Activated naive CD8-positive, alpha-beta T cell treated with anti-CD3 and anti-CD28 coated beads, Interleukin-2, amount 50 U/mL, for 24 hours (primary cell): ENCODE results near the gene RPL28.
A peak's percentile ranks its signal among the peaks of the same experiment; 100 is the strongest.

Experiments used
- ATAC-seq: fragments of 150-1000 bp; cut with Tn5 transposase; one replicate; pipeline ENCODE4 v1.10.0; 2021
- DNase-seq: peaks from one replicate; pipeline ENCODE4 v3.0.0; 2021
- H3K27ac Mint-ChIP-seq: one replicate; pipeline ENCODE4 v1.8.0; 2021; ENCODE audit warnings: mild to moderate bottlenecking, mixed read lengths
- H3K27me3 Mint-ChIP-seq: one replicate; pipeline ENCODE4 v1.8.0; 2021; ENCODE audit warnings: mixed read lengths
- H3K36me3 Mint-ChIP-seq: one replicate; pipeline ENCODE4 v1.8.0; 2021; ENCODE audit warnings: low read depth, mixed read lengths
- H3K4me1 Mint-ChIP-seq: one replicate; pipeline ENCODE4 v1.8.0; 2021; ENCODE audit warnings: mixed read lengths
- H3K4me3 Mint-ChIP-seq: one replicate; pipeline ENCODE4 v1.8.0; 2021; ENCODE audit warnings: mild to moderate bottlenecking, moderate library complexity, mixed read lengths
- H3K9me3 Mint-ChIP-seq: one replicate; pipeline ENCODE4 v1.8.0; 2021; ENCODE audit warnings: mixed read lengths

RPL28 gene

GRCh38 chr19:55376241-55376933 is 9.3 kb upstream of the RPL28 start, which contains the start of gene TMEM190:
Gene TMEM190 (plus strand): TSS chr19:55376826. CDS start chr19:55376854, 28 bp downstream.
- Mint-ChIP-seq H3K9me3 (no peaks in the 10 kb centered on the region), H3K36me3 (peaks cover 3% of the 10 kb centered on the region), H3K27me3 (peaks cover 24% of the 10 kb centered on the region), H3K4me3 (no peak within 1 kb of the TSS), H3K4me1 (peaks cover 10% of the 10 kb centered on the region), H3K27ac (no peak within 1 kb of the TSS)
- ATAC-seq (no peak), DNase-seq (no peak)

DNA sequence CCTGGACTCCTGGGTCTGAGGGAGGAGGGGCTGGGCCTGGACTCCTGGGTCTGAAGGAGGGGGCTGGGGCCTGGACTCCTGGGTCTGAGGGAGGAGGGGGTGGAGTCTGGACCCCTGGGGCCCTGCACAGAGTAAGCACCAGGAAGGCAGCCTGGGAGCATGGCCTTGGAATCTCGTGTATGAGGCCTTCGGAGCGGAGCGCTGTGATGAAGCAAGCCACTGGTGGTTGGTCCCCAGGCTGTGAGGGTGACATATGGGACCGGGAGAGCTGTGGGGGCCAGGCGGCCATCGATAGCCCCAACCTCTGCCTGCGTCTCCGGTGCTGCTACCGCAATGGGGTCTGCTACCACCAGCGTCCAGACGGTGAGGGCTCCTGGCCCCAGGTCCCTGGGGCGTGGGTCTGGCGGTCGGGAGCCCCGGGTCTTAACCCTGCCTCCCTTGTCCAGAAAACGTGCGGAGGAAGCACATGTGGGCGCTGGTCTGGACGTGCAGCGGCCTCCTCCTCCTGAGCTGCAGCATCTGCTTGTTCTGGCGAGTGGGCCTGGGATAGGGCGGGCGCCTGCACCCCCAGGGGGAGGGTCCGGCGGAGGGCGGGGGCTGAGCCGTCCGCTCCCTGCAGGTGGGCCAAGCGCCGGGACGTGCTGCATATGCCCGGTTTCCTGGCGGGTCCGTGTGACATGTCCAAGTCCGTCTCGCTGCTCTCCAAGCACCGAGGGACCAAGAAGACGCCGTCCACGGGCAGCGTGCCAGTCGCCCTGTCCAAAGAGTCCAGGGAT is 8.2 kb upstream of the RPL28 start:
- H3K36me3 Mint-ChIP-seq, result peaks cover 4% of the 10 kb centered on the region
- no peak for DNase-seq

DNA sequence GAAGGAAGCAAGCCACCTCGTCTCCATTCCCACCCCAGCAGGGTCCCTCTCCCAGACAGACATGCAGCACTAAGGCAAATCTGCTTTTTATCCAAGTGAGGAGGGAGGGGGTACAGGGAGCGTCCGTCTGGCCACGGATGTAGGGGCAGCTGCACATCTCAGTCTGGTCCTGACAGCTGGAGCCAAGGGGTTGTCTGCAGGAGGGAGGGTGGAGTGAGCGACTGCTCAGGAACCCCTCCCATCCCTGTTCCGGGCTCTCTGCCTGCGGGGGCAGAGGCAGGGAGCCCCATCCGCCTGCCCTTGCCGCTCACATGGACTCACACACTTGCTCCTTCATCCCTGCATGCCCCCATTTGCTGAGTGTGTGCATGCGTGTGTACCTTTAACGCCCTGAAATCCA is 6.6 kb upstream of the RPL28 start:
- Mint-ChIP-seq H3K4me3 (no peak overlapping the region), H3K27me3 (peaks cover 5% of the 10 kb centered on the region), H3K36me3 (peaks cover 4% of the 10 kb centered on the region), H3K9me3 (no peaks in the 10 kb centered on the region), H3K27ac (no peak overlapping the region), H3K4me1 (peaks cover 17% of the 10 kb centered on the region)
- ATAC-seq (no peak), DNase-seq (no peak)

More for the DNA sequence above, 8.2 kb upstream of the RPL28 start:
- Mint-ChIP-seq H3K27me3 (peaks cover 12% of the 10 kb centered on the region), H3K4me3 (no peak overlapping the region), H3K27ac (no peak overlapping the region), H3K9me3 (no peaks in the 10 kb centered on the region), H3K4me1 (peaks cover 14% of the 10 kb centered on the region)
- no peak for ATAC-seq

DNA sequence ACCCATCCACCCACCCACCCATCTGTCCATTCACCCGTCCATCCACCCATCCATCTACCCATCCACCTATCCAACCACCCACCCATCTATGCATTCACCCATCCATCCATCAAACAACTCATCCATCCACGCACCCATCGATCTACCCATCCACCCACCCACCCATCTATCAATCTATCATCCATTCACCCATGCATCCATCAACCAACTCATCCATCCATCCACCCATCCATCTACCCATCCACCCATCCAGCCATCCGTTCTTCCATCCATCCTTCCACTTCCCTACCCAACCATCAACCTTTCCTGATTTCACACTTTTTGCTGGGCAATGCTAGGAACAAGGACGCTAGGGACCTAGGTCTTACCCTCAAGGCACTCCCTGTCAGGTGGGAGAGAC is 3.7 kb upstream of the RPL28 start:
- ATAC-seq, result no peak
- peak overlapping the region; percentile 85 for H3K4me3 Mint-ChIP-seq
- H3K27ac Mint-ChIP-seq, result no peak overlapping the region

DNA sequence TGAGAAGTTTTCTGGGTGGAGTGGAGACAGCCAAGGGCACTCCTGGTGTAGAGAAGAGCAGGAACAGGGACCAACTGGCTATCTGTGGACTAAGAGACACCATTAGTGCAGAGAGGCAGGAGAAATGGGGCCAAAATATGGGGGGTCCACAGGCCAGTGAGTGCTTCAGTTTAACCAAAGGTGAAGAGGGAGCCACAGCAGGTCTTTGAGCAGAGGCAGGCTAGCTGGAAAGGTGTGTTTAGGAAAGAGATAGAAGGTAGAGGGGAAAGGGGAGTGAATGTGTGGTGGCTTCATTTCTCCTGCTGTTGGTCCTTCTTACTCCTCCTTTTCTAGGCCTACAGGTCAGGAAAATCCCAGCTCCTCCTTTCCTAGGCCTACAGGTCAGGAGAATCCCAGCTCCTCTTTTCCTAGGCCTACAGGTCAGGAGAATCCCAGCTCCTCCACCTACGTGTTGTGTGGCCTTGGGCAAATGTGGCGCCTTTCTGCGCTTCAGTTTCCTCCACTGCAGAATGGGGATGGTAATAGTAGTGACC is 3.1 kb upstream of the RPL28 start:
- H3K9me3 Mint-ChIP-seq, result no peaks in the 10 kb centered on the region
- H3K4me3 Mint-ChIP-seq, result peak overlapping the region; percentile 85
- peaks cover 36% of the 10 kb centered on the region for H3K4me1 Mint-ChIP-seq
- H3K27me3 Mint-ChIP-seq, result peaks cover 2% of the 10 kb centered on the region
- H3K36me3 Mint-ChIP-seq, result peaks cover 24% of the 10 kb centered on the region
- H3K27ac Mint-ChIP-seq, result peak overlapping the region; percentile 92
- ATAC-seq, result no peak
- DNase-seq, result no peak

More for the DNA sequence above, 3.7 kb upstream of the RPL28 start:
- Mint-ChIP-seq H3K36me3 (peaks cover 19% of the 10 kb centered on the region), H3K27me3 (peaks cover 2% of the 10 kb centered on the region), H3K4me1 (peaks cover 30% of the 10 kb centered on the region), H3K9me3 (no peaks in the 10 kb centered on the region)
- DNase-seq, result no peak

DNA sequence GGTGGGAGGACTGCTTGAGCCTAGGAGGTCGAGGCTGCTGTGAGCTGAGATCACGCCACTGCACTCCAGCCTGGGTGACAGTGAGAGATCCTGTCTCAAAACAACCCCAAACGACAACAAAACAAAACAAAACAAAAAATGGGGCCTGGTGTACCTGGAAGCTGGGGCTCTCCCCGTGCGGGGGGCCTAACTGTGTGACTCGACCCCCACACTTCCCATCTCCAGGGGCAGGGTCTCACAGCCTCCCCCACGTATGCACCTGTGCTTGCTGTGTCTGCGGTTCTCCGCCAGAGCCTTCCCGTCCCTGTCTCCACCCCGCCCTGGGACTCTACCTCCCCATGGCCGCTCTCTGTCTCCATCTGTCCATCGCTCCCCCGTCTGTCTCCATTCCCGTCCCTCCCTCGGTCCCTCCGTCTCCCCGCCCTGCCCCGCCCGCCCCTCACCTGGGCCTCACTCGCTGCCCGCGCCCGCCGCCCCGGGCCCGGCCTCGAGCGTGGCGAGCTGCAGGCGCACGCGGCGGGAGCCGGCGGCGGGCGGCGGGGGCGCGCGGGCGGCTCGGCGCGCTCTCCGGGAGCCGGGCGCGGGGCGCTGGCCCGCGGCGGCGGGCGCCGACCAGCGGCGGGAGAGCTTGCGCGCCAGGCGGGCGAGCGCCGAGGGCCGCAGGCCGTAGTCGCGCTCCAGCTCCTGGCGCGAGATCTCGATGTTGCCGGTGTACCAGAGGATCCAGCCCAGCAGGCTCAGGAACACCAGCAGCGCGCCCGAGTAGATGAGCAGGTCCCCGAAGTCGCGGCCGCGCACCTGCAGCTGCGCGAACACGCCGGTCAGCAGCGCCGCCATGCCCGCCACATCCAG is 2.2 kb upstream of the RPL28 start:
- peaks cover 43% of the 10 kb centered on the region for H3K4me1 Mint-ChIP-seq

GRCh38 chr19:55384131-55384919 is 1.4 kb upstream of the RPL28 start, which contains the start of gene TMEM238:
Gene TMEM238 (minus strand): TSS chr19:55384292. CDS start chr19:55384259, 33 bp downstream.
- DNase-seq, result peak; percentile 58
- H3K9me3 Mint-ChIP-seq, result no peaks in the 10 kb centered on the region

More for the DNA sequence above, 2.2 kb upstream of the RPL28 start:
- Mint-ChIP-seq H3K36me3 (peaks cover 34% of the 10 kb centered on the region), H3K27me3 (peaks cover 2% of the 10 kb centered on the region), H3K9me3 (no peaks in the 10 kb centered on the region), H3K4me3 (peak overlapping the region; percentile 85), H3K27ac (peak overlapping the region; percentile 92)
- DNase-seq (peak; percentile 63), ATAC-seq (peak; percentile 7)

GRCh38 chr19:55384920-55385723 is 610 bp upstream of the RPL28 start:
- ATAC-seq (peak; percentile 75), DNase-seq (peak; percentile 96)
- Mint-ChIP-seq H3K4me3 (peak overlapping the region; percentile 97), H3K27ac (peak overlapping the region; percentile 99), H3K9me3 (no peaks in the 10 kb centered on the region), H3K4me1 (peaks cover 58% of the 10 kb centered on the region), H3K27me3 (peaks cover 2% of the 10 kb centered on the region), H3K36me3 (peaks cover 46% of the 10 kb centered on the region)

More at GRCh38 chr19:55384131-55384919, 1.4 kb upstream of the RPL28 start, which contains the start of gene TMEM238:
- Mint-ChIP-seq H3K36me3 (peaks cover 39% of the 10 kb centered on the region), H3K27ac (peak within 1 kb of the TSS; percentile 99), H3K4me3 (peak within 1 kb of the TSS; percentile 97), H3K4me1 (peaks cover 50% of the 10 kb centered on the region), H3K27me3 (peaks cover 2% of the 10 kb centered on the region)
- peak; percentile 9 for ATAC-seq

- H3K9me3 Mint-ChIP-seq, result no peaks in the 10 kb centered on the region
- H3K36me3 Mint-ChIP-seq, result peaks cover 49% of the 10 kb centered on the region
- H3K27ac Mint-ChIP-seq, result peak overlapping the region; percentile 99
- ATAC-seq, result no peak
- H3K4me1 Mint-ChIP-seq, result peaks cover 61% of the 10 kb centered on the region
- H3K27me3 Mint-ChIP-seq, result peaks cover 2% of the 10 kb centered on the region
- no peak for DNase-seq
- peak overlapping the region; percentile 97 for H3K4me3 Mint-ChIP-seq
Measured at GRCh38 chr19:55386493-55386971, 800 bp downstream of the RPL28 start.

DNA sequence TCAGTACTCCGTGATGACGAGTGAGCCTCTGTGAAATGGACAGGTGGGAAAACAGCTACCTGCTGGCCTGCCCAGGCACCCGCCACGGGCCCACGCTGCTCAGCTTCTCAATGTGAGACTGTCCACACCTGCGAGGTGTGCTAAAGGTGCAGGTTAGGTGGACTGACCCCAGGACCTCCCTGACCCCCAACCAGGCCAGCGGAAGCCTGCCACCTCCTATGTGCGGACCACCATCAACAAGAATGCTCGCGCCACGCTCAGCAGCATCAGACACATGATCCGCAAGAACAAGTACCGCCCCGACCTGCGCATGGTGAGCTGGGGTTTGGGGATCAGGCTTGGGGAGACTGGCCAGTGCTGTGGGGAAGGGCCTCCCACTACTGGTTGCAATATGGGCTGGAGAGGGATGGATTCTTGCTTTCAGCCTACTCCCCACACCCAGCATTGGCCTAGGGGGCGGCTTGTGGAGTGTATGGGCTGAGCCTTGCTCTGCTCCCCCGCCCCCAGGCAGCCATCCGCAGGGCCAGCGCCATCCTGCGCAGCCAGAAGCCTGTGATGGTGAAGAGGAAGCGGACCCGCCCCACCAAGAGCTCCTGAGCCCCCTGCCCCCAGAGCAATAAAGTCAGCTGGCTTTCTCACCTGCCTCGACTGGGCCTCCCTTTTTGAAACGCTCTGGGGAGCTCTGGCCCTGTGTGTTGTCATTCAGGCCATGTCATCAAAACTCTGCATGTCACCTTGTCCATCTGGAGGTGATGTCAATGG is 2.2 kb downstream of the RPL28 start:
- Mint-ChIP-seq H3K9me3 (no peaks in the 10 kb centered on the region), H3K4me3 (peak overlapping the region; percentile 97), H3K27ac (peak overlapping the region; percentile 99), H3K27me3 (peaks cover 2% of the 10 kb centered on the region), H3K4me1 (peaks cover 49% of the 10 kb centered on the region), H3K36me3 (peaks cover 48% of the 10 kb centered on the region)
- ATAC-seq (no peak), DNase-seq (no peak)

DNA sequence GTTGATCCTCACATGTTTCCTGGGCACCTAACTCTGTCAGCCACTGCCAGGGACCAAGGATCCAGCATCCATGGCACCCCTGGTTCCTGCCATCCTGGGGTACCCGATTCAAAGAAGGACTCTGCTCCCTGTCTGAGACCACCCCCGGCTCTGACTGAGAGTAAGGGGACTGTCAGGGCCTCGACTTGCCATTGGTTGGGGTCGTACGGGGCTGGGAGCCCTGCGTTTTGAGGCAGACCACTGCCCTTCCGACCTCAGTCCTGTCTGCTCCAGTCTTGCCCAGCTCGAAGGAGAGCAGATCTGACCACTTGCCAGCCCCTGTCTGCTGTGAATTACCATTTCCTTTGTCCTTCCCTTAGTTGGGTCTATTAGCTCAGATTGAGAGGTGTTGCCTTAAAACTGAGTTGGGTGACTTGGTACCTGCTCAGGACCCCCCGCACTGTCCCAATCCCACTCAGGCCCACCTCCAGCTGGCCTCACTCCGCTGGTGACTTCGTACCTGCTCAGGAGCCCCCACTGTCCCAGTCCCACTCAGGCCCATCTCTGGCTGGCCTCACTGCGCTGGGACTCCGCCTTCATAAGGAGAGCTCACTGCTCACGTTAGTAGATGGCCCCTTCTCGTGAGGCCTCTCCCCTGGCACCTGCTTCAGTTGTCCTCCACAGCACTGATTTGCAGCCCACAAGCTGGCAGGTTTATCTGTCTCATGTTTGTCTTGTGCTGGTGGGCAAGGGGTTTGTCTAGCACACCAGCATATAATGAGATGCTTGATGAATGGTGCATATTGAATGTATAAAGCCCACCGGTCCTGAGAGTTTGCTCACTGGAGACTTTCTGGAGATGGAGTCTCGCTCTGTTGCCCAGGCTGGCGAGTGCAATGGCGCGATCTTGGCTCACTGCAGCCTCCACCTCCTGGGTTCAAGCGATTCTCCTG is 3.9 kb downstream of the RPL28 start:
- DNase-seq (no peak), ATAC-seq (no peak)
- Mint-ChIP-seq H3K27me3 (peaks cover 2% of the 10 kb centered on the region), H3K9me3 (no peaks in the 10 kb centered on the region), H3K4me3 (peak overlapping the region; percentile 51), H3K27ac (peak overlapping the region; percentile 99), H3K36me3 (peaks cover 48% of the 10 kb centered on the region), H3K4me1 (peaks cover 42% of the 10 kb centered on the region)
